Hepatocyte (in vitro differentiated cells): ENCODE data around the gene CEP170B.

Experiments used
- EZH2 ChIP-seq: fragments of 200-600 bp; sonication (generic); IDR thresholded peaks from 2 replicates; pipeline ENCODE4 v1.6.1; 2016; ENCODE audit warnings: antibody characterized with exemption, mild to moderate bottlenecking, borderline replicate concordance
- TF ChIP-seq, protein P1 (sequence below): fragments of 200-600 bp; sonication (generic); IDR thresholded peaks from 2 replicates; pipeline ENCODE4 v1.5.1; 2016; ENCODE audit warnings: antibody characterized with exemption, mild to moderate bottlenecking; ENCODE audit not compliant: poor library complexity

GRCh38 chr14:104858811-104859426 lies 6.1 kb upstream of the CEP170B start:
- TF ChIP-seq EZH2 = no peak
- TF ChIP-seq, protein P1, sequence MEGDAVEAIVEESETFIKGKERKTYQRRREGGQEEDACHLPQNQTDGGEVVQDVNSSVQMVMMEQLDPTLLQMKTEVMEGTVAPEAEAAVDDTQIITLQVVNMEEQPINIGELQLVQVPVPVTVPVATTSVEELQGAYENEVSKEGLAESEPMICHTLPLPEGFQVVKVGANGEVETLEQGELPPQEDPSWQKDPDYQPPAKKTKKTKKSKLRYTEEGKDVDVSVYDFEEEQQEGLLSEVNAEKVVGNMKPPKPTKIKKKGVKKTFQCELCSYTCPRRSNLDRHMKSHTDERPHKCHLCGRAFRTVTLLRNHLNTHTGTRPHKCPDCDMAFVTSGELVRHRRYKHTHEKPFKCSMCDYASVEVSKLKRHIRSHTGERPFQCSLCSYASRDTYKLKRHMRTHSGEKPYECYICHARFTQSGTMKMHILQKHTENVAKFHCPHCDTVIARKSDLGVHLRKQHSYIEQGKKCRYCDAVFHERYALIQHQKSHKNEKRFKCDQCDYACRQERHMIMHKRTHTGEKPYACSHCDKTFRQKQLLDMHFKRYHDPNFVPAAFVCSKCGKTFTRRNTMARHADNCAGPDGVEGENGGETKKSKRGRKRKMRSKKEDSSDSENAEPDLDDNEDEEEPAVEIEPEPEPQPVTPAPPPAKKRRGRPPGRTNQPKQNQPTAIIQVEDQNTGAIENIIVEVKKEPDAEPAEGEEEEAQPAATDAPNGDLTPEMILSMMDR = no peak
